GM23248 (cell line): ENCODE results near the gene USP22. TPM values are rescaled to one million over a fixed set of nuclear protein-coding genes. Genes with fewer than 3 reads are reported as not detected.

Source experiments
- DNase-seq: peaks from one replicate; pipeline ENCODE4 v3.0.0-alpha.2; 2015
- H2AFZ ChIP-seq: fragments of 200-600 bp; sonication (generic); 2 replicates; pipeline ENCODE4 v1.6.1; 2016; ENCODE audit warnings: antibody characterized with exemption
- H3F3A ChIP-seq: fragments of 200-600 bp; sonication (generic); 2 replicates; pipeline ENCODE4 v1.6.1; 2016; ENCODE audit warnings: mild to moderate bottlenecking, antibody characterized with exemption, mixed run types; ENCODE audit not compliant: insufficient read depth
- H3K27ac ChIP-seq: fragments of 200-600 bp; sonication (generic); 2 replicates; pipeline ENCODE4 v1.5.1; 2016; ENCODE audit warnings: mild to moderate bottlenecking
- H3K27me3 ChIP-seq: fragments of 200-600 bp; sonication (generic); replicated peaks from 2 replicates; pipeline ENCODE4 v1.6.1; 2016; ENCODE audit warnings: mild to moderate bottlenecking; ENCODE audit not compliant: insufficient read depth
- H3K36me3 ChIP-seq: fragments of 200-600 bp; sonication (generic); 2 replicates; pipeline ENCODE4 v1.6.1; 2016; ENCODE audit warnings: low read depth, mild to moderate bottlenecking
- H3K4me1 ChIP-seq: fragments of 200-600 bp; sonication (generic); 2 replicates; pipeline ENCODE4 v1.6.1; 2016; ENCODE audit warnings: mild to moderate bottlenecking; ENCODE audit not compliant: insufficient read depth
- H3K4me2 ChIP-seq: fragments of 200-600 bp; sonication (generic); one replicate; pipeline ENCODE4 v1.6.1; 2016; ENCODE audit warnings: mild to moderate bottlenecking; ENCODE audit not compliant: unreplicated experiment
- H3K4me3 ChIP-seq: fragments of 200-600 bp; sonication (generic); 2 replicates; pipeline ENCODE4 v1.5.1; 2016; ENCODE audit warnings: mild to moderate bottlenecking
- H3K79me2 ChIP-seq: fragments of 200-600 bp; sonication (generic); 2 replicates; pipeline ENCODE4 v1.6.1; 2016; ENCODE audit warnings: mild to moderate bottlenecking; ENCODE audit not compliant: insufficient read depth
- H3K9ac ChIP-seq: fragments of 200-600 bp; sonication (generic); 2 replicates; pipeline ENCODE4 v1.6.1; 2016; ENCODE audit warnings: mild to moderate bottlenecking
- H3K9me2 ChIP-seq: fragments of 200-600 bp; sonication (generic); 2 replicates; pipeline ENCODE4 v1.6.1; 2016; ENCODE audit warnings: mixed run types, mild to moderate bottlenecking, moderate library complexity; ENCODE audit not compliant: insufficient read depth
- H3K9me3 ChIP-seq: fragments of 200-600 bp; sonication (generic); one replicate; pipeline ENCODE4 v1.6.1; 2017; ENCODE audit warnings: low read depth
- H4K20me1 ChIP-seq: fragments of 200-600 bp; sonication (generic); 2 replicates; pipeline ENCODE4 v1.6.0; 2016; ENCODE audit not compliant: insufficient read depth
- EZH2 ChIP-seq: fragments of 200-600 bp; sonication (generic); IDR thresholded peaks from 2 replicates; pipeline ENCODE4 v1.6.1; 2018; ENCODE audit warnings: antibody characterized with exemption, mild to moderate bottlenecking; ENCODE audit not compliant: insufficient read depth, poor library complexity, severe bottlenecking
- EZH2phosphoT487 ChIP-seq: fragments of 200-600 bp; sonication (generic); IDR thresholded peaks from 2 replicates; pipeline ENCODE4 v1.6.1; 2018; ENCODE audit warnings: antibody characterized with exemption, moderate library complexity, mild to moderate bottlenecking, low read depth; ENCODE audit not compliant: insufficient read depth
- WGBS, 2 experiments: methylation state at CpG; one replicate each; pipeline ENCODE4 v1.1.6; 2015 to 2017; ENCODE audit warnings: low lambda C conversion rate in 2 of 2, low coverage in 1 of 2; ENCODE audit errors: missing lambda C conversion rate in 2 of 2; 5-methylcytosine and 5-hydroxymethylcytosine counted together
- in situ Hi-C: fragments of 300-500 bp; cut with MboI; formaldehyde crosslinking; loops from 2 replicates; pipeline ENCODE4 v1.15.0; 2020
- polyA plus RNA-seq: library from polyadenylated mRNA; unstranded; fragments of >200 nt; fragmentation: Nextera tagmentation; extraction: Ambion mirVana; gene quantifications from 2 replicates; pipeline ENCODE4 v1.2.1, GENCODE V29; 2016
- total RNA-seq: library from RNA; depleted of rRNA; stranded (reverse); fragments of >200 nt; shearing (Covaris generic); gene quantifications from 2 replicates; pipeline ENCODE4 v1.2.3, GENCODE V29; 2014

The USP22 gene
- total and polyA plus RNA-seq, 2 experiments from 2014 or later, result 75.1 to 154 TPM

- DNase-seq, result no peak
- Histone ChIP-seq H3K36me3 (peaks cover 28% of the 10 kb centered on the region), H3F3A (peaks cover 29% of the 10 kb centered on the region; the same call in 1 of the 2 replicates), H3K79me2 (peaks cover 58% of the 10 kb centered on the region), H2AFZ (no peak overlapping the region), H3K27me3 (no peaks in the 10 kb centered on the region), H3K9me3 (no peaks in the 10 kb centered on the region), H3K4me2 (no peak overlapping the region), H3K9ac (no peak overlapping the region), H3K27ac (no peak overlapping the region), H4K20me1 (no peaks in the 10 kb centered on the region), H3K4me1 (no peaks in the 10 kb centered on the region), H3K9me2 (no peaks in the 10 kb centered on the region), H3K4me3 (no peak overlapping the region)
- TF ChIP-seq EZH2phosphoT487, result no peak
- TF ChIP-seq EZH2, result no peak
- 64 to 69% methylated on average over 5 of the region's 5 CpGs for WGBS, 2 experiments
- in situ Hi-C loops, result loop anchor here (10.0 kb wide), 1 partner anchor 204 kb away; no protein-coding TSS in a partner anchor
Measured at GRCh38 chr17:20998571-20999043, 44.2 kb downstream of the USP22 start.

GRCh38 chr17:20997711-20998570, 44.9 kb downstream of the USP22 start:
- TF ChIP-seq EZH2 (no peak), EZH2phosphoT487 (no peak)
- Histone ChIP-seq H3F3A (peaks cover 33% of the 10 kb centered on the region; the same call in 1 of the 2 replicates), H3K79me2 (peaks cover 52% of the 10 kb centered on the region), H3K4me3 (no peak overlapping the region), H3K9me3 (no peaks in the 10 kb centered on the region), H4K20me1 (no peaks in the 10 kb centered on the region), H3K4me1 (no peaks in the 10 kb centered on the region), H3K36me3 (peaks cover 22% of the 10 kb centered on the region), H3K27me3 (no peaks in the 10 kb centered on the region), H3K4me2 (no peak overlapping the region), H2AFZ (no peak overlapping the region), H3K9me2 (no peaks in the 10 kb centered on the region), H3K9ac (no peak overlapping the region), H3K27ac (no peak overlapping the region)
- in situ Hi-C loops, result loop anchor here (10.0 kb wide), 1 partner anchor 203 kb away; no protein-coding TSS in a partner anchor
- DNase-seq, result no peak
- WGBS, 2 experiments, result 79% methylated on average over 20 to 22 of the region's 22 CpGs

GRCh38 chr17:20996724-20997615, 45.8 kb downstream of the USP22 start:
- H3K79me2 ChIP-seq, result peaks cover 42% of the 10 kb centered on the region
- H3K9me3 ChIP-seq, result no peaks in the 10 kb centered on the region
- in situ Hi-C loops, result loop anchor here (10.0 kb wide), 1 partner anchor 202 kb away; no protein-coding TSS in a partner anchor
- no peaks in the 10 kb centered on the region for H3K4me1 ChIP-seq
- WGBS, 2 experiments, result 77 to 80% methylated on average over 10 to 11 of the region's 12 CpGs
- H2AFZ ChIP-seq, result no peak overlapping the region
- no peak overlapping the region for H3K4me3 ChIP-seq
- no peaks in the 10 kb centered on the region for H4K20me1 ChIP-seq
- peaks cover 17% of the 10 kb centered on the region for H3K36me3 ChIP-seq
- H3K27ac ChIP-seq, result no peak overlapping the region
- peaks cover 31% of the 10 kb centered on the region; the same call in 1 of the 2 replicates for H3F3A ChIP-seq
- H3K27me3 ChIP-seq, result no peaks in the 10 kb centered on the region
- H3K9ac ChIP-seq, result no peak overlapping the region
- TF ChIP-seq EZH2phosphoT487 (no peak), EZH2 (no peak)
- H3K4me2 ChIP-seq, result no peak overlapping the region
- H3K9me2 ChIP-seq, result no peaks in the 10 kb centered on the region
- no peak for DNase-seq
